SK-N-SH treated with all-trans-retinoic acid at 6 μM for 48 hours (cell line): ENCODE measurements around the gene BEST1.

Source experiments
- TCF4 ChIP-seq: fragments of 250-450 bp; sonication (Bioruptor Pico); IDR thresholded peaks from 2 replicates; pipeline ENCODE4 v1.8.0; 2021; ENCODE audit warnings: mild to moderate bottlenecking, moderate library complexity, borderline replicate concordance
- ZFP3 ChIP-seq: fragments of 250-450 bp; sonication (Bioruptor Pico); IDR thresholded peaks from 2 replicates; pipeline ENCODE4 v1.5.0; 2020; ENCODE audit warnings: mild to moderate bottlenecking, moderate library complexity
- ZFP30 ChIP-seq: fragments of 450-650 bp; formaldehyde crosslinking; IDR thresholded peaks from 2 replicates; pipeline ENCODE4 v1.5.0; 2022; ENCODE audit warnings: mild to moderate bottlenecking, moderate library complexity

DNA sequence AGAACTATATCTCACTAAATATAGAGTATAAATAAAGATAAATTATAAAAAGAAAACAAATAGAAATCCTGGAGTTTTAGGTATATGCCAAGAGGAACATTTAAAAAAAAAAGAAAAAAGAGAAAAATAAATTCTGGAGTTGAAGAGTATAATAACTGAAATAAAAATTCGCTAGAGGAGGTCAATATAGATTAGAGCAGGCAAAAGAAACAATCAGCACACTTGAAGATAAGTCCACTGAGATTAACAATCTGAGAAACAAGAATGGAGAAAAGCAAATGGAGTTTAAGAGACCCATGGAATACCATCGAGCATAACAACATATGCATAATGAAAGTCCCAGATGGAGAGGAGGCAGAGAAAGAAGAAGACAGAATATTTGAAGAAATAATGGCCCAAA is 14.3 kb upstream of the BEST1 start:
- TF ChIP-seq TCF4, result no peak
- TF ChIP-seq ZFP3 (CRISPR knock-in tag), result no peak
- TF ChIP-seq ZFP30, result no peak
